GM19025 (cell line): ENCODE data around the gene VARS2.
"Not testable (repeated sequence)": the region's sequence is repeated elsewhere in the genome, so short reads cannot be mapped to it uniquely, and the experiment has no call there.

Experiments used
- ATAC-seq: cut with Tn5 transposase; IDR thresholded peaks from one replicate; pipeline ENCODE4 v1.9.1; 2021; ENCODE audit warnings: mild to moderate bottlenecking, low read depth, moderate library complexity; ENCODE audit not compliant: unreplicated experiment

Gene VARS2

GRCh38 chr6:30922447-30922852 is 8.4 kb downstream of the VARS2 start:
- no peak for ATAC-seq

GRCh38 chr6:30924040-30924627 is 10.1 kb downstream of the VARS2 start:
- not testable (repeated sequence) for ATAC-seq

GRCh38 chr6:30926644-30927043 is 12.6 kb downstream of the VARS2 start:
- no peak for ATAC-seq

GRCh38 chr6:30927080-30927479 is 13.0 kb downstream of the VARS2 start:
- ATAC-seq = not testable (repeated sequence)

GRCh38 chr6:30928677-30929076 is 14.6 kb downstream of the VARS2 start:
- ATAC-seq = no peak

GRCh38 chr6:30930506-30930905 is 16.5 kb downstream of the VARS2 start:
- no peak for ATAC-seq

- no peak for ATAC-seq
Observed at GRCh38 chr6:30931272-30931671, 17.2 kb downstream of the VARS2 start.

- no peak for ATAC-seq
Observed at GRCh38 chr6:30931969-30932645, 18.1 kb downstream of the VARS2 start, which contains the start of gene SFTA2. Gene SFTA2 (minus strand): TSS chr6:30932170. CDS start chr6:30932096, 74 bp downstream.

GRCh38 chr6:30932665-30933365 is 18.8 kb downstream of the VARS2 start:
- ATAC-seq = no peak

GRCh38 chr6:30935018-30935417 is 21.0 kb downstream of the VARS2 start:
- ATAC-seq = no peak

GRCh38 chr6:30937265-30937664 is 23.2 kb downstream of the VARS2 start:
- ATAC-seq = no peak

GRCh38 chr6:30938730-30939129 is 24.7 kb downstream of the VARS2 start:
- no peak for ATAC-seq

- ATAC-seq = no peak
Observed at GRCh38 chr6:30939473-30939872, 25.4 kb downstream of the VARS2 start.

GRCh38 chr6:30940361-30940986 is 26.4 kb downstream of the VARS2 start, which contains the start of gene MUCL3:
Gene MUCL3 (plus strand): TSS chr6:30940973. CDS start chr6:30941000, 27 bp downstream.
- ATAC-seq = no peak

GRCh38 chr6:30942338-30943060 is 28.5 kb downstream of the VARS2 start:
- no peak for ATAC-seq

GRCh38 chr6:30944051-30944450 is 30.0 kb downstream of the VARS2 start:
- no peak for ATAC-seq

- no peak for ATAC-seq
Observed at GRCh38 chr6:30945281-30945680, 31.2 kb downstream of the VARS2 start.

GRCh38 chr6:30947231-30947630 is 33.2 kb downstream of the VARS2 start:
- no peak for ATAC-seq

- ATAC-seq = no peak
Observed at GRCh38 chr6:30948811-30949210, 34.8 kb downstream of the VARS2 start.

- ATAC-seq = no peak
Observed at GRCh38 chr6:30951907-30952469, 38.0 kb downstream of the VARS2 start.
